Erythroblast (primary cell): Measurements from ENCODE around the gene WIPF3.

ENCODE experiments used
- GATA1 ChIP-seq: IDR thresholded peaks from 2 replicates; pipeline ENCODE4 v1.6.1; 2011; ENCODE audit warnings: low read depth, mild to moderate bottlenecking, control low read depth, low read length, moderate library complexity
- POLR2A ChIP-seq: IDR thresholded peaks from 2 replicates; pipeline ENCODE4 v1.6.1; 2011; ENCODE audit warnings: mild to moderate bottlenecking, low read length

DNA sequence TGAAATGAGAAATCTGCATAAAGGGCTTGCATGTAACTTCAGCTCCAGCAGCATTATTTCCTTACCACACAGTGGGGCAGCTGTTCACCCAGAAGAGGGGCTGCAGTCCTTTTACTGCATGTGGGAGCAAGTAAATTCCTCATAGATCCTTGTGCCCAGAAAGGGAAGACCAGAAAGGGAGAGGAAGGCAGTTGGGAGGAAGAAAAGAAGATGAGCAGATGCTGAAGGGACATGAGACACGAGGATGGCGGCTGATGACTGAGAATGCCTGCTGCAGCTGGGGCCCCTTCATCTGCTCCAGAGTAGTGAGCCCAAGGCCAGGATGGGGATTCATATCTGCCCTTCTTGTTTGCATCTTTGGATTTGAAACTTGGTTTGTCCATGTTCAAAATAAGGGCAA is 80.5 kb downstream of the WIPF3 start:
- TF ChIP-seq POLR2A (no peak), GATA1 (no peak)
